Breast epithelium (tissue), 3 donors: ENCODE measurements around the gene GPX1.

Source experiments
- CTCF ChIP-seq, 3 donors: fragments of 450-650 bp; IDR thresholded peaks; one replicate each; pipeline ENCODE4 v1.5.1; 2016 to 2017; ENCODE audit warnings: antibody characterized with exemption in 3 of 3, mild to moderate bottlenecking in 3 of 3, moderate library complexity in 3 of 3
- POLR2A ChIP-seq: fragments of 450-650 bp; IDR thresholded peaks from one replicate; pipeline ENCODE4 v1.6.1; 2016; ENCODE audit warnings: antibody characterized with exemption, mild to moderate bottlenecking, moderate library complexity
- POLR2AphosphoS5 ChIP-seq, 3 donors: sonication (generic); formaldehyde crosslinking; IDR thresholded peaks; one replicate each; pipeline ENCODE4 v1.6.1; 2017; ENCODE audit warnings: antibody characterized with exemption in 3 of 3

- TF ChIP-seq POLR2AphosphoS5 (IDR thresholded peaks at IDR 0.05) (no peak), CTCF (IDR thresholded peaks at IDR 0.05) (no peak), POLR2A (no peak)
Measured at GRCh38 chr3:49324768-49325167, 33.4 kb downstream of the GPX1 start.
